Measurements from ENCODE around the gene PGBD2.
"Not testable (repeated sequence)": the region's sequence is repeated elsewhere in the genome, so short reads cannot be mapped to it uniquely, and the experiment has no call there.

DNA sequence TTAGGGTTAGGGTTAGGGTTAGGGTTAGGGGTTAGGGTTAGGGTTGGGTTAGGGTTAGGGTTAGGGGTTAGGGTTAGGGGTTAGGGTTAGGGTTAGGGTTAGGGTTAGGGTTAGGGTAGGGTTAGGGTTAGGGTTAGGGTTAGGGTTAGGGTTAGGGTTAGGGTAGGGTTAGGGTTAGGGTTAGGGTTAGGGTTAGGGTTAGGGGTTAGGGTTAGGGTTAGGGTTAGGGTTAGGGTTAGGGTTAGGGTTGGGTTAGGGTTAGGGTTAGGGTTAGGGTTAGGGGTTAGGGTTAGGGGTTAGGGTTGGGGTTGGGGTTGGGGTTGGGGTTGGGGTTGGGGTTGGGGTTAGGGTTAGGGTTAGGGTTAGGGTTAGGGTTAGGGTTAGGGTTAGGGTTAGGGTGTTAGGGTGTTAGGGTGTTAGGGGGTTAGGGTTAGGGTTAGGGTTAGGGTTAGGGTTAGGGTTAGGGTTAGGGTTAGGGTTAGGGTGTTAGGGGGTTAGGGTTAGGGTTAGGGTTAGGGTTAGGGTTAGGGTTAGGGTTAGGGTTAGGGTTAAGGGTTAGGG is 39.9 kb downstream of the PGBD2 start:
- not testable (repeated sequence) for TF ChIP-seq NFYB (IDR thresholded peaks at IDR 0.05; ENCODE audit: insufficient read depth, low read depth, low read length); SP1 (IDR thresholded peaks at IDR 0.05; ENCODE audit: low read depth, low read length); LARP7 (IDR thresholded peaks at IDR 0.05); RAD21 (IDR thresholded peaks at IDR 0.05; ENCODE audit: insufficient read depth, low read depth, low read length); GABPA (IDR thresholded peaks at IDR 0.05; ENCODE audit: low read depth); ZBTB33 (IDR thresholded peaks at IDR 0.05); YY1 (IDR thresholded peaks at IDR 0.05; ENCODE audit: low read depth, low read length); SREBF1 (IDR thresholded peaks at IDR 0.05; ENCODE audit: low read length)
